Activated T-cell treated with anti-CD3 and anti-CD28 coated beads, Interleukin-2, amount 50 U/mL, for 24 hours (primary cell): ENCODE results near the gene SCG5.

Experiments used
- DNase-seq: peaks from one replicate; pipeline ENCODE4 v3.0.0-alpha.2; 2020
- H3K27ac Mint-ChIP-seq: 2 replicates; pipeline ENCODE4 v1.8.0; 2020; ENCODE audit warnings: mild to moderate bottlenecking, mixed read lengths
- H3K27me3 Mint-ChIP-seq: 2 replicates; pipeline ENCODE4 v1.8.0; 2020; ENCODE audit warnings: mixed read lengths
- H3K36me3 Mint-ChIP-seq: 2 replicates; pipeline ENCODE4 v1.8.0; 2020; ENCODE audit warnings: low read depth, mixed read lengths
- H3K4me1 Mint-ChIP-seq: 2 replicates; pipeline ENCODE4 v1.8.0; 2020; ENCODE audit warnings: low read depth, mixed read lengths
- H3K4me3 Mint-ChIP-seq: 2 replicates; pipeline ENCODE4 v1.8.0; 2020; ENCODE audit warnings: mild to moderate bottlenecking, moderate library complexity, mixed read lengths
- H3K9me3 Mint-ChIP-seq: 2 replicates; pipeline ENCODE4 v1.8.0; 2020; ENCODE audit warnings: mixed read lengths

SCG5 gene

DNA sequence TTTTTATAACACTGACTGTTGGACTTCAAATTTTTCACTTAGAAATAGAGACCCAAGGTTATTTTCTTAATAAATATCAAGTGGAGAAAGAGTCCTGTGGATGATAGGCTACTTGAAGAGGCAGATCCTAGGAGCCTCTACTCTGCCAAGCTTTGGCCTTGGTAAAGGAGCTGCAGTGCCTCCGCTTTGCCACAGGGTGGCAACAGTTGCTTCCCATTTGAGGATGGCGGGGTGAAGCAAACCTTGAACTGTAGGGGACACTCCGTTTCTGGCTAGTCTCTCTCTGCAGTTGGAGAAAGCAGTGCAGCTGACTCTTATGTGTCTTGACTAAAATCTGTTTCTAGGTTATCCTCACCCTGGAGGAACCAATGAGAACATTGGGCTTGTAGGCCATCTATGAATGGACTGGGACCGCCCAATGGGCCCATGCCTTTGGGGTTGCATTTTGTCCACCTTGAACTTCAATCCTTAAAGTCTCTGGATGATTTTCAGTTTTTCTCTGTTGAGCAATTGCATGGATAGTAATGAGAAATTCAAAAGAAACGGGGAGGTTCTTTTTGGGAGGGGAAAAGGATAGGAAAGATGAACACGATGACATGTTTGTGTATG lies 9.8 kb downstream of the SCG5 start:
- no peaks in the 10 kb centered on the region for H3K4me1 Mint-ChIP-seq

GRCh38 chr15:32652178-32652577 lies 10.7 kb downstream of the SCG5 start:
- no peak overlapping the region for H3K4me3 Mint-ChIP-seq
- DNase-seq, result no peak
- no peak overlapping the region for H3K27ac Mint-ChIP-seq
- peaks cover 4% of the 10 kb centered on the region for H3K4me1 Mint-ChIP-seq
- no peaks in the 10 kb centered on the region for H3K27me3 Mint-ChIP-seq
- H3K9me3 Mint-ChIP-seq, result no peaks in the 10 kb centered on the region
- peaks cover 9% of the 10 kb centered on the region for H3K36me3 Mint-ChIP-seq

More for the DNA sequence above, 9.8 kb downstream of the SCG5 start:
- Mint-ChIP-seq H3K4me3 (no peak overlapping the region), H3K27ac (no peak overlapping the region), H3K9me3 (no peaks in the 10 kb centered on the region), H3K36me3 (peaks cover 9% of the 10 kb centered on the region), H3K27me3 (no peaks in the 10 kb centered on the region)
- peak; percentile 53 for DNase-seq

- H3K4me3 Mint-ChIP-seq, result no peak overlapping the region
- DNase-seq, result no peak
- no peaks in the 10 kb centered on the region for H3K27me3 Mint-ChIP-seq
- H3K36me3 Mint-ChIP-seq, result no peaks in the 10 kb centered on the region
- no peak overlapping the region for H3K27ac Mint-ChIP-seq
- H3K9me3 Mint-ChIP-seq, result no peaks in the 10 kb centered on the region
- H3K4me1 Mint-ChIP-seq, result peaks cover 11% of the 10 kb centered on the region
These were observed 14.6 kb downstream of the SCG5 start for GRCh38 chr15:32656091-32656490.

DNA sequence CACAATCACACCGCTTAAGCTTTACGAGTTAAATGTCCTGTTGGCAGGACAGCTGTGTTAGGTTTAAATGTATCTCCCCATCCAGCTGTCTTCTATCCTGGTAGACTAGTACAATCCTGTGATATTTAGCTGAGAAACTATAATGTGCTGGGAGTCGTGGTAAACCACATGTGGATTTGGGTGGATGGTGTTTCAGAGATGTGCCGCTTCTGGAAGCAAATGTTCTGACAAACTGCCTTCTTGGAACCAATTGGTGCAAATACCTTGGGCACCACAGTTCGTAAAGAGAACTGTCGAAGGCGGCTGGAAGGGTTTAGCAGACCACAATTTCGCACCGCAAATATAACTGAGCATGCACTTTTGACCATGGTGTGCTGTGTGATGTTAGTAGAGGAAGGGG lies 15.0 kb downstream of the SCG5 start:
- H3K4me3 Mint-ChIP-seq, result no peak overlapping the region
- H3K27ac Mint-ChIP-seq, result no peak overlapping the region
- H3K27me3 Mint-ChIP-seq, result no peaks in the 10 kb centered on the region
- no peaks in the 10 kb centered on the region for H3K9me3 Mint-ChIP-seq
- peaks cover 11% of the 10 kb centered on the region for H3K4me1 Mint-ChIP-seq
- no peak for DNase-seq
- no peaks in the 10 kb centered on the region for H3K36me3 Mint-ChIP-seq

DNA sequence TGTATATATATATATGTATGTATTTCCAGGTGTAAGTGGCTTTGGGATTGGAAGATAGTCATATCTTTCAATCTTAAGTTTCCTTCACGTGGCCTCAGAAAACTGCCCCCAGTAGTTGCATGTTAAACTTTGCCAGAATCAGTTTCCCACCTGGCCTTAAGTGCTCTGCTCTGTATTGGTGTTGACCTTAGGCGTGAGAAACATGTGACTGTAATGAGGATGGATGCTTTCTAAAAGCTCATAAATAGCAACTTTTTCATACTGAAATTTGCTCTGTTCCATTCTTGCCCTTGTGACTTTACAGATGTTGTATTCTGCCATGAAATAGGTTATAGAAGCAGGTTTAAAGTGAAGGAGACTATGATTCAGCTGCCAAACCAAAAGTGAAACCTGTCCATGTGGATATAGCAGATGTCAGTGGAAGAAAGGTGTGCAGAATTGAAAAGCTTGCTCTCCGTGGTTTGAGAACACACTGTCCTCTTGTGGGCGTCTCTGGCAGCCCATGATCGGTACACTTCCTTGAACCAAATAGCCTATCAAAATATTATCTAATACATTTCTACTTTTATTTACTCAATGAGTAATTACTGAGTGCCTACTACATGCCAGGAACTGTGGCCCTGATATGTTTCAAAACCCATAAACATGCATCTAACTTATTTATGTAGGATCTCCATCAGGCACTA lies 15.8 kb downstream of the SCG5 start:
- Mint-ChIP-seq H3K27me3 (no peaks in the 10 kb centered on the region), H3K27ac (no peak overlapping the region), H3K4me3 (no peak overlapping the region), H3K4me1 (peaks cover 11% of the 10 kb centered on the region), H3K9me3 (no peaks in the 10 kb centered on the region), H3K36me3 (no peaks in the 10 kb centered on the region)
- no peak for DNase-seq

DNA sequence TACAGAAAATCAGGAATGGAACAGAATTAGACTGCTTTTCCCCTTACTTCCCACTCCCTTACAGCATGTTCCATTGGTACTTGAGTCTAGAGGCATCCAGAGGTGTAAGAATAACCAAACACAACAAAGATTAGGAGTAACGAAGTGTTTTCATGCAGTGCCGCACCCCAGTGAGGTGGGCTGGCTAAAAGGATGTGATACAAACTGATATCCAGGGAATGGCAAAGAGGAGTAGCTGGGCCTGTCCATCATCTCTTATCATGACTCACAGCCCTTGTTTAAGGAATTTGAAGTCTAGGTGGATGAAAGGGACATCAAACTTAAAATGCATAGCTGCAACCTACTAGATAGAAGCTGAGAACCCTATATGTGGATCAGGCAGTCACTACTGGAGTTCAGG lies 16.4 kb downstream of the SCG5 start:
- H3K4me3 Mint-ChIP-seq, result no peak overlapping the region
- no peak overlapping the region for H3K27ac Mint-ChIP-seq
- DNase-seq, result no peak
- no peaks in the 10 kb centered on the region for H3K27me3 Mint-ChIP-seq
- no peaks in the 10 kb centered on the region for H3K9me3 Mint-ChIP-seq
- peaks cover 14% of the 10 kb centered on the region for H3K4me1 Mint-ChIP-seq
- H3K36me3 Mint-ChIP-seq, result no peaks in the 10 kb centered on the region

DNA sequence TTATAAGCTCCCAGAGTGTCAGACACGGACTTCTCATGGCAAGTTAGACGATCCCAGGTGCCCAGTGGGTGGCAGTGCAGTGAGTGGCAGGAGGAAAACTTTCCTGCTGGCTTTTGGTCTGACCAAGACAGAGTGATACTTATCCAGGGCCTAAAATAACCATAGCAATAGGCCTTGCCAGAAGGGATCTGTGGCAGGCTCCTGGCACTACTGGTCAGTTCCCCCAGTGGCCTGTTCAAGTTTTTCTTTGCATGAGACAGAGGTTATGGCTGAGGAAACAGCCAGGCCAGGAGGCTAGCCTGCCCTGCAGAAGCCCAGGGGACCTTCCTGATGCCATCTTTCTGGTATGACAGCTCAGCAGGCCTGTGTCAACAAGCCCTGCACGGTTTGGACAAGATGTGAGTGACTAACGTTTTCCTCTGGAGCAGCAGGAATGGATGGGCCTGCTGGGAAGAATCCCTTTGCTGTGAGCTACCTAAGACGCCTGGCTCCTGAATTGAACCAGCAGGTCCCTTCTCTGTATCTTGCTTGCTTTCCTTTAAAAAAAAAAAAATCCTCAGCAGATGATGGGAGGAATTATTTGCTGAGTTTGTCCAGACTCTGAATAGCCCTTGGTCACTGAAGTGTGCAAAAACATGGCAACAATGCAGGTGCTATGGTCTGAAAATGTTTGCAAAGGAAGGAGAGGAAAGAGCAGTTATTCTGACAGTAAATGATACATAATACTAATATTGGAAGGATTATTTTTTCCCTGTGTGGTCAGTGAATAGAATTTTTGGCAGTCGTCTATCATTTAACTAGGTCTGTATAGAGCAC lies 18.0 kb downstream of the SCG5 start:
- H3K4me3 Mint-ChIP-seq, result no peak overlapping the region
- no peaks in the 10 kb centered on the region for H3K9me3 Mint-ChIP-seq
- H3K27ac Mint-ChIP-seq, result no peak overlapping the region
- no peak for DNase-seq
- no peaks in the 10 kb centered on the region for H3K27me3 Mint-ChIP-seq
- peaks cover 14% of the 10 kb centered on the region for H3K4me1 Mint-ChIP-seq
- H3K36me3 Mint-ChIP-seq, result no peaks in the 10 kb centered on the region

- DNase-seq, result no peak
- peaks cover 3% of the 10 kb centered on the region for H3K4me1 Mint-ChIP-seq
- no peak overlapping the region for H3K4me3 Mint-ChIP-seq
- no peaks in the 10 kb centered on the region for H3K9me3 Mint-ChIP-seq
- H3K36me3 Mint-ChIP-seq, result no peaks in the 10 kb centered on the region
- H3K27me3 Mint-ChIP-seq, result no peaks in the 10 kb centered on the region
- H3K27ac Mint-ChIP-seq, result no peak overlapping the region
These were observed 22.2 kb downstream of the SCG5 start for GRCh38 chr15:32663671-32664070.

- no peak for DNase-seq
- no peaks in the 10 kb centered on the region for H3K27me3 Mint-ChIP-seq
- H3K36me3 Mint-ChIP-seq, result no peaks in the 10 kb centered on the region
- no peaks in the 10 kb centered on the region for H3K9me3 Mint-ChIP-seq
- H3K4me1 Mint-ChIP-seq, result peaks cover 3% of the 10 kb centered on the region
- no peak overlapping the region for H3K4me3 Mint-ChIP-seq
- H3K27ac Mint-ChIP-seq, result no peak overlapping the region
These were observed 23.3 kb downstream of the SCG5 start for GRCh38 chr15:32664796-32665195.

DNA sequence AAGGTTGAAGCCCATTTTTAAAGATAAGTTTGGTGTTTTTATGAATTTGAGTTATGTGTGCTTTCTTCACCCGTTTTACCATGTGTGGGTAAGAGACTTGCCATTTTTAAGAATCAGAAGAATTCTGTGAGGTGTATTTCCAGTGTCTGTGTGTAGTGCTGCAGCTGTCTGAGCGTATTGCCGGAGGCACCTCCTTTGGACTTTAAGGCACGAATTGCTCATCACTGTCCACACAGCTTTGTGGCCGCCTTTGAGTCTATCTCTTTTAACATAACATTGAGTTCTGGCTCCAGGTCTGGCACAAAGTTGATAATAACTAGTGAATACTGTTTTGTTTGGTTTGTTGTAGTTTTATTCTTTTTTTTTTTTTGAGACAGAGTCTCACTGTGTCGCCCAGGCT lies 25.8 kb downstream of the SCG5 start:
- no peaks in the 10 kb centered on the region for H3K36me3 Mint-ChIP-seq
- peaks cover 3% of the 10 kb centered on the region for H3K4me1 Mint-ChIP-seq
- H3K4me3 Mint-ChIP-seq, result no peak overlapping the region
- no peak for DNase-seq
- no peaks in the 10 kb centered on the region for H3K9me3 Mint-ChIP-seq
- no peak overlapping the region for H3K27ac Mint-ChIP-seq
- H3K27me3 Mint-ChIP-seq, result no peaks in the 10 kb centered on the region

GRCh38 chr15:32668942-32669341 lies 27.4 kb downstream of the SCG5 start:
- no peaks in the 10 kb centered on the region for H3K27me3 Mint-ChIP-seq
- no peaks in the 10 kb centered on the region for H3K36me3 Mint-ChIP-seq
- no peak for DNase-seq
- no peak overlapping the region for H3K27ac Mint-ChIP-seq
- no peak overlapping the region for H3K4me3 Mint-ChIP-seq
- H3K9me3 Mint-ChIP-seq, result no peaks in the 10 kb centered on the region
- H3K4me1 Mint-ChIP-seq, result no peaks in the 10 kb centered on the region

- Mint-ChIP-seq H3K4me1 (no peaks in the 10 kb centered on the region), H3K27me3 (no peaks in the 10 kb centered on the region), H3K36me3 (no peaks in the 10 kb centered on the region), H3K4me3 (no peak overlapping the region), H3K27ac (no peak overlapping the region), H3K9me3 (no peaks in the 10 kb centered on the region)
- DNase-seq, result no peak
These were observed 28.5 kb downstream of the SCG5 start for GRCh38 chr15:32669896-32670611.

- H3K36me3 Mint-ChIP-seq, result no peaks in the 10 kb centered on the region
- H3K4me1 Mint-ChIP-seq, result no peaks in the 10 kb centered on the region
- no peak overlapping the region for H3K27ac Mint-ChIP-seq
- H3K27me3 Mint-ChIP-seq, result no peaks in the 10 kb centered on the region
- no peak for DNase-seq
- H3K9me3 Mint-ChIP-seq, result no peaks in the 10 kb centered on the region
- no peak overlapping the region for H3K4me3 Mint-ChIP-seq
These were observed 29.1 kb downstream of the SCG5 start for GRCh38 chr15:32670623-32671022.

- no peak overlapping the region for H3K4me3 Mint-ChIP-seq
- no peaks in the 10 kb centered on the region for H3K4me1 Mint-ChIP-seq
- H3K27me3 Mint-ChIP-seq, result no peaks in the 10 kb centered on the region
- no peak overlapping the region for H3K27ac Mint-ChIP-seq
- H3K9me3 Mint-ChIP-seq, result no peaks in the 10 kb centered on the region
- DNase-seq, result no peak
- no peaks in the 10 kb centered on the region for H3K36me3 Mint-ChIP-seq
These were observed 30.1 kb downstream of the SCG5 start for GRCh38 chr15:32671339-32672325.
